Stimulated activated CD4-positive, alpha-beta T cell treated with anti-CD3 and anti-CD28 coated beads, Interleukin-12 subunit alpha, Interleukin-12 subunit beta, amount 100 ng/mL, for 24 hours (primary cell): ENCODE measurements around the gene LRRC30.

ENCODE experiments used
- DNase-seq, 2 experiments: peaks; one replicate each; pipeline ENCODE4 v3.0.0-alpha.2; 2020; ENCODE audit warnings: low read depth in 2 of 2

Gene LRRC30

DNA sequence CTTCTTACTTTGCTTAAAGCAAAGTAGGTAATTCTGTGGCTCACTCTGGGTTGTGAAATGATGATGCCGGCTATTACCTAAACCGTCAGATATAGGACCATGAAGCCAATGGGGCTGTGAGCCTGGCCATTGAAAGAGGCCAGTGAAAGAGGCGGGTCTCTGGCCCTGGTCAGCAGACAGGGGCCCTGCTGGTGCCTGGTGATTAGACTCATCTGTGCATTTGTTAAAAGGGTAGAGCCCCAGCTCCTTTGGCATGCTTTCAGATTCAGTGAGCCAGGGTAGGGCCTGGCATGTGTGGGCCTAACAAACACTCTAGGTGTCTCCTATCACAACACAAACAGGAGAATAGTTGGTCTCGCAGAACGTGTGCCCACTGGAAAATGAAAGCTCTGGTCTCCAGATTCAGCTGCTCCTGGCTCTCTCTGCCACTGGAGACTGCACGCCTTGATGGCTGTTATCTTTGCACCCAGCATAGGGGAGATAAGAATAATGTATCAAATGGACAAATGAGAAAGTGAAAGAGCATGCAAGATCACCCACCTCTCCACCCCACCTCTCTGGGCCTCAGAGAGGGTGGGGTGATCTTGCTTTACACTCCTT, 6.9 kb downstream of the LRRC30 start:
- DNase-seq: no peak

DNA sequence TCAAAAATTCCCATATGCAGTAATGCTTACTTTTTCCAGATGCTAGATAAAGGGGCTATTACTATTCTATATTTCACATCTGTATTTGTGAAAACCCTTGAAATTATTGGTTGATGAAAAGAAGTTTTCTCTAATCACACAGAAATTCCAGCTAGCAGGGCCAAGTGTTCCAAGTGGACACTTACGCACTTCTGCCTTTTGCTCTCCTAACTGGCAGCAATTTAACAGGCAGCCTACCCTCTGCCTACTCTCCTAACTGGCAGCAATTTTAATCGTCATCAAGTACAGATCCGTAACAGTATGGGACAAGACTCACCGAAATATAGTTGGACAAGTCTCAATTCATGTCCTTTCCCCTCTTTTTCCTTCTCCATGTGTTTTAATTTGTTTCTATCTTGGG, 12.0 kb downstream of the LRRC30 start:
- no peak for DNase-seq

DNA sequence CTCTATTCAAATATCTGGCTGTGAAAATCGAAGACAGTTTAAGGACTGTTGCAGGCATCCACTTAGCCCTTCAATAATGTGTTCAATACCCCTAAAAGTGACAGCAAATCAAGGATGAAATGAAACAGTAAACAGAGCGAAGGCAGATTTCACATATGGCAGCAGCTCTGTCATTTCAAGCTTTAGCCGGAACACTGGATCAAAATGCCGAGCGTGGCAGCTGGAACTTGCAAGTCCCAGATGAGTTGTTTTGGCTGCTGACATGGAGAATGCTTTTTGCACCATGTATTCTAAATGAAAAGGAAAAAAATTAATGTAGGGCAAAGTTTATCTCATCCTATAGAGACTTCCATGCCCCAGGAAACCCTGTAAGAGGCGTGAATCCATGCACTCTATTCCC, 18.0 kb downstream of the LRRC30 start:
- no peak for DNase-seq

DNA sequence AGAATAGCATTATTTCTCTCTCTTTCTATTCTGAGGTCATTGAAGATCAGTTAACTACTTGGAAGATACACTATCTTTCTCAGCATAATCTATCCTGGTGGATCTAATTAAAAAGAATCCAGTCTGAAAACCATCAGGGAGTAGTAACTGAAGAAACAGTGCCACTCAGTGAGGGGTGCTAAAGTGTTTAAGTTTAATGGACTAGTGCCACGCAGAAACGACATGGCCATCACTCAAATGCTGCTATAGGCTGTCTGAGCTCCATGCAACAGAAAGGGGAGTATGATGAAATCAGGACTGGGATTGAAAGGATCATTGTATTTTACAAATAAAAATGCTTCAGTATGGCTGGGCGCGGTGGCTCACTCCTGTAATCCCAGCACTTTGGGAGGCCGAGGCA, 23.3 kb downstream of the LRRC30 start:
- DNase-seq: no peak

DNA sequence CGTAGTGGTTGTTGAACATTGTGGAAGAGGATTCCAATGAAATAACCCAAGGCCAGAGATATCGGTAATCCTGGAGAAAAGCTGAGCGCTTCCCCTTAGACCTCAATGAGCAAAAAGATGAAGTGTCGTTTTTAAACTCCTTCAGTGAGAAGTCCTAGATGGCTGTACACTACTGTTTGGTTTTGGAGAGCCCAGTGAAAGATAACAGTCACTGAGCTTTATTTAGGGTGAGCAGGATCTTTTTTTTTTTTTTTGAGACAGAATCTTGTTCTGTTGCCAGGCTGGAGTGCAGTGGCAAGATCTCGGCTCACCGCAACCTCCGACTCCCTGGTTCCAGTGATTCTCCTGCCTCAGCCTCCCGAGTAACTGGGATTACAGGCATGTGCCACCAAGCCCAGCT, 24.2 kb downstream of the LRRC30 start:
- no peak for DNase-seq

DNA sequence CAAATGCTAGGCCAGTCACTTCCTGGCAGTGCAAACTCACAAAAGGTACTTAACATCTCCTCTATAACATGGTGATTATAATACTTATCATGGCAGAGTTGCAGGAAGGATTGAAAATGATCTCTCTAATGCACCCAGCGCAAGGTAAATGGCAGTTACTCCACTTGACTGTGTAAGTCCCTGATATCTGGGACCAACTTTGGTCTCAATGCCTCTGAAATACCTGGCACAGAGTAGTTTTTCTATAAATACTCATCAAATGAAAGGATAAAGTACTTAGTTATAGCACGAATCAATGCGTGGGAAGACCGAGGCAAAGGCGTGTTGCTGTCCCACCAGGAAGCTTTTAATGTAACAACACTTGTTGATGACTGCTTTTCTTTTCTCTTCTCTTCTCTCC, 24.8 kb downstream of the LRRC30 start:
- DNase-seq: no peak

DNA sequence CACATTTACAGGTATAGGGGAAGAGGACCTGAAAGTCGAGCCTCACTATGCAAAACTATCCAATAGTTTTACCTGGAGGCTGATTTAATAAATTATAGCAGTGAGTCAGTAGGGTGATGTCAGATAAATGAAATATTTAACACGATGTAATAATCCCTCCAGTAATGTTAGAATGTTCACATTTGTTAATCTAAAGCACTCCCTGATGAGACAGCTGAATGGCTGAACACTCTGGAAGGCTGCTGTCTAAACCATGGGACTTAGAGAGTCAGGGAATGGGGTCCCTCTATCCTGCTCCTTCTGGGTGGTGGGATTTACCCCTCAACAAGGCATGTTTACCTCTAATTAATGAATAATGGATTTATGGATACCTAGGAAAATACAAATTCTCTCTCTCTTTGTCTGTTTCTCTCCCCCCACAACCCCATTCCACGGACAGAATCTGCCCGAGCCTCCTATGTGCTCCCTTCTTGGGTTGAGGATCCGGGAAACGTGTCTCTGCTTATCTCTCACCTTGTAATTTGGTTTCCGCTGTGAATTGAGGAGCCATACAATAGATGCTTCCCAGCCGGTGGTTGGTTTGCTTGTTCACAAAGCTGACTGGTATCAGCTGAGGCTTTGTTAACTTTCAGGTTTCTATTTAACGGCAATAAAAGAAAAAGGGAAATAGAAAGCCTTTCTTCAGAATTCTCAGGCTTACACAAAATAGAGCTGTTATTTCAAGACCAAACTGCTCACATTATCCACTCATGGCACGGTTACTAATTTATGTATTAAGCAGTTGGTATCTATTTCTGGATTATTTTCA, 25.9 kb downstream of the LRRC30 start:
- no peak for DNase-seq

DNA sequence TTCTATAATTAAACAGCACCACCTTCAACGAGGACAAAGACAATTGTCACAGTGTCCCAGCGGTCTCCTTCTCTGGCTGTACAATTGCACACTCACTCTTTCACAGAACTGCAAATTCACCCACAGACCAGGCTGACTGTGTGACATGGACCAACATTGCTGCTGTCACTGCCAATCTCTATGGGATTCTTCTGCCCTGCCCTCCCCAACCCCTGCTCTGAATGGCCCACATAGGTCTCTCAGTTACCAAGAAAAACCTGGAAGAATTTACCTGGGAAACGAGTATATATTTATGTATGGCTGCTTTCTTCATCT, 26.5 kb downstream of the LRRC30 start:
- no peak for DNase-seq

DNA sequence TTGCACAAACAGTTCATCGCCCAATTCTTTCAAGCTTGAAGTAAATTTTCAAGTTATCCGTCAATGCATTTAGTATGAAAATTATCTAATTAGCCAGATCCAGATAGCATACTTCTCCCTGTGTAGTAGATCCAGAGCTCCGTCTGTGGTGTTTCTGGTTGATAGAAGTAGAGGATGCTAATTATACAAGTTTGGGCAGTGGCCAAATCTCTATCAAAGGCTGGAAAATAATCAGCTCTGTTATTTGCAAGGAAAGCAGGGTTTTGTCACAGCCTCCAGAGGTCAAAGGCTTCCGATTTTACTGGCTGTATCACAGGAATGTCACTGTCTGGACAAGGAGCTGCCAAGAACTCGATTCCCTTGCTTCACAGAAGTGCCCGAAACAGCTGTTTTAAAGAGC, 28.6 kb downstream of the LRRC30 start:
- DNase-seq: no peak

DNA sequence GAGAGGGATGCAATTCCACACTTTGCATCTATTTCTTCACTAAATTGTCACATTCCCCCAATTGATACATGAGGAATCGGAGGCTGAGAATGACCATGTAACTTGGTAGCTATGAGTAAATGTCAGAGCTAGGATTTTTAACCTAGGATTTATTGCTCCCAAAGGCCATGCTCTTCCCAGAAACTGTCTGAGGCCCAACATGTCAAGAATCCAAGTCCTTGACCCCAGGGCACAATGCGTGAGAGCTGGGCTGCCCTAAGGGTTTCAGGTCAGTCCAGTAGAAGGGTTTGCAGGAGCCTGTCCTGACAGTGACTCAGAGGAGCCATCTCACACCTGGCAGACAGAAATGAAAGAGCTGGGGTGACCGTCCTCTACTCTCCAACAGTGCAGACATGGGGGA, 30.3 kb downstream of the LRRC30 start:
- DNase-seq: no peak

DNA sequence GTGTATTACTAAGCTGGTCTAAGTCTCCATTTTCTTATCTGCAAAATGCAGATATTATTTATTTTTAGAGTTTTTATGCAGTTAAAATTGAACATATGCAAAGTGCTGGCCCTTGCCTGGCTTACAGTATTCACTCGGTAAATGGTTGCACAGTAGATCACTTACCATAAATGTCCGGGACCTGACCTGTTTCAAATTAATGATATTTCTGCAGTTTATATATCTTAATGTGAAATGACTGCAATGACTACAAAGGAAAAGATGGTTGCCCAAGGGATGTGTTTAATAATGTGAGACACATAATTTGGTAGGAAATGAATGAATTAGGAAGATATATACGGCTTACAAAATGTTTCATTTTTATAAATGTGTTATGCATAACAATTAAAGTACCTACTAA, 37.1 kb downstream of the LRRC30 start:
- no peak for DNase-seq

DNA sequence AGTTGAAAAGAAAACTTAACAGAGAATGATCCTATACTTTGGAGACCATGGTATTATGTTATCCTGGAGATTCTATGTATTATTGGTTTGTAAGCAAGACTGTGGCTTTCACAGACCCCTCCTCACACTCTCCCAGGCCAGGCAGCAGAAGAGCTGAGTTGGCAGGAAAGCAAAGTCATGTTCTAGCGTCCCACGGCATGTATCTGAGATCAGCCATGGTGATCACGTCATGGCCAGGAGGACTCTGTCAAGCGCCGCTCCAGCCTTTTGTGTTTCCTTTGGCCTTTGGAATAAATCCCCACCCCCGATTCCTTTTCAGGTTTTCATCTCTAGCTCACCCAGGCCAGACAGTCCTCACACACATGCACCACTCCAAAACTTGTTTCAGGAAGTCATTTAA, 39.1 kb downstream of the LRRC30 start:
- no peak for DNase-seq

DNA sequence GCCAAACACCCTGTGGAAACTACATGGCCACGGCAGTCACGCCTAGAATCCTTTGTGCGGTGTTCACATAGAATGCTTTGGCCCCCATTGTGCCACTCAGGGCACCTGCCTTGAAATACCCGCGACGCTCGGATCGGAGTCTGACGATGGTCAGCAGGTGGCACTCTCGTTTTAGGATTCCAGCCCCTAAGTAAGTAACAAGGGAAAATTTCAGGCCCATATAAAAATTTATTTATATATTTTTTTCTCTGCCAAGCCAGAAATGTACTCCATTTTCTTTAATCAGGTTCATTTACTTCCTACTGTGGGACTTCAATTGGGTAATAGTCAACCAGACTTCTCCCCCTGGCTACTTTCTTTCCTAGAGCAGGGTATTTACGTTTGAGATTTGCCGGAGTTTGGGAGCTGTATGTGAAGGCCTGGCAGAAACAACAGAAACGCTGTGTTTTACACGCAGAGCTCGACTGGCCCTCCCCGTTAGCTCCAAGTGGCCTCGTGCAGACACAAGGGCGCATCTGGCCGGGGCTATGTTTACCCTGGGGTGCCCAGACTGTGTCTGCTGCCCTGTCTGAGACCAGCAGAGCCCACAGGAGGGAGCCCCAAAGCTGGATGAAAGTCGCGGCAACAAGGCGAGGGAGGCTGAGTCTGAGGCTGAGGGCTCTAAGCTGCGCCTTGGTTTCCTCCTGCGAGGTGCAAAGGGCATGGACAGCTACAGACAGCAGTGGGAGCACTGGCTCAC, 41.6 kb downstream of the LRRC30 start:
- DNase-seq: no peak

DNA sequence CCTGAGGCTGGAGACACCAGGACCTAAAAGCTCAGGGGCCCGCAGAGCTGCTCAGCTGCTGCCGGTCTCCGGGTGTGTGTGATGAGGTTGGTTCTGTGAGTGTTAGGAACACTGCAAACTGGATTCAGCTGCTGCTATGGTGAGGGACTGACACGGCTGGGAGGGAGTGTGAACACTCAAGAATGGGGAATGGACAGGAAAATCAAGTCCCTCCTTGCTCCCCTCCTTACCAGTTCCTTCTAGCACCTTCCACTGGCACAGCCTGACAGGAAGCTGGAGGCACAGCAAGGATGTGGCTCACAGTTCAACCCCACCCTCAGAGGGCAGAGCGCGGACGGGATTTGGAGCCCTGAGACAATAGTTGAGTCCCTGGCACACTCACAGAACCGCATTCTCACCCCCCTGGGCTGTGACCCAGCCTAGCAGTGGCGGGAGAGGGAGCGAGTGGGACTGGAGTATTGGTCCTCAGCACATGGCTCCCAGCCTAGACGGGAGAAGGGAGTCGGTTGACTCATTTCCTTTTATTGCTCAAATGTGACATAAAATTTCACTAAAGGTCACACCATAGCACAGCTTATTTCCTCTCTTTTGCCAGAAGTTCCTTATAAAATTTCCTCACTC, 42.5 kb downstream of the LRRC30 start:
- DNase-seq: no peak

DNA sequence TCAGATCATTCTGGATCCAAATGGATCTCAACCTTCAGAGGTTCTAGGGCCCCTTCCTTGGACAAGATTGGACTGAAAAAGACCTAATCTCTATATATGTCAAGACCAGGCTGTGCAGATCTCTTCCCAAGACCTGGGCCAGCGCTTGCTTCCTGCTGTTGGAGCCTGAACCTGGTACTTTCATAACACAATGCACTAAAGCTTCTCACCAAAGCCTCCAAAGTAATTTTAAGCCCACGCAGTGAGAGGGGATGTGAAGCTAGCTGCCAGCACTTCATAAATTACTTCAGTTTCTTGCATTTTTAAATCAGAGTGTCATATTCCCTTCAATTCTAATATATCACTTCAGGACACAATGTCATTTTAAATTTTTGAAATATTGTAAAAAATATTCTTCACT, 50.7 kb downstream of the LRRC30 start:
- no peak for DNase-seq
